Subcutaneous abdominal adipose tissue (tissue), 5 donors: ENCODE data around the gene ABTB2.

Source experiments
- H3K27ac ChIP-seq: one replicate; pipeline ENCODE4 v1.7.0; 2013; ENCODE audit warnings: low read depth, mild to moderate bottlenecking, inconsistent platforms, low read length, moderate library complexity
- H3K27me3 ChIP-seq, 5 donors: one replicate each; pipeline ENCODE4 v1.7.0; 2013; ENCODE audit warnings: low read length in 5 of 5, inconsistent platforms in 1 of 5; ENCODE audit not compliant: control insufficient read depth in 5 of 5, insufficient read depth in 4 of 5
- H3K36me3 ChIP-seq, 5 donors: one replicate each; pipeline ENCODE4 v1.7.0; 2013; ENCODE audit warnings: low read length in 5 of 5; ENCODE audit not compliant: control insufficient read depth in 5 of 5, insufficient read depth in 5 of 5
- H3K4me1 ChIP-seq, 5 donors: one replicate each; pipeline ENCODE4 v1.7.0; 2013; ENCODE audit warnings: low read length in 5 of 5, mild to moderate bottlenecking in 3 of 5, moderate library complexity in 1 of 5; ENCODE audit not compliant: control insufficient read depth in 5 of 5, insufficient read depth in 5 of 5
- H3K4me3 ChIP-seq, 5 donors: one replicate each; pipeline ENCODE4 v1.7.0; 2013; ENCODE audit warnings: low read length in 5 of 5, low read depth in 1 of 5
- H3K9ac ChIP-seq, 5 donors: one replicate each; pipeline ENCODE4 v1.7.0; 2013; ENCODE audit warnings: low read length in 5 of 5, mild to moderate bottlenecking in 4 of 5, moderate library complexity in 3 of 5
- H3K9me3 ChIP-seq, 5 donors: one replicate each; pipeline ENCODE4 v1.7.0; 2013; ENCODE audit warnings: low read length in 5 of 5; ENCODE audit not compliant: control insufficient read depth in 5 of 5
- donor health status: healthy.
- donor health status: healthy.
- donor health status: healthy.
- donor health status: healthy.
- donor health status: healthy.

Gene ABTB2

GRCh38 chr11:34300026-34300925, 57.5 kb downstream of the ABTB2 start:
- Histone ChIP-seq H3K9me3 (no peaks in the 10 kb centered on the region), H3K27ac (no peak overlapping the region), H3K9ac (no peak overlapping the region), H3K4me3 (no peak overlapping the region), H3K27me3 (no peaks in the 10 kb centered on the region), H3K4me1 (no peaks in the 10 kb centered on the region), H3K36me3 (no peaks in the 10 kb centered on the region)

DNA sequence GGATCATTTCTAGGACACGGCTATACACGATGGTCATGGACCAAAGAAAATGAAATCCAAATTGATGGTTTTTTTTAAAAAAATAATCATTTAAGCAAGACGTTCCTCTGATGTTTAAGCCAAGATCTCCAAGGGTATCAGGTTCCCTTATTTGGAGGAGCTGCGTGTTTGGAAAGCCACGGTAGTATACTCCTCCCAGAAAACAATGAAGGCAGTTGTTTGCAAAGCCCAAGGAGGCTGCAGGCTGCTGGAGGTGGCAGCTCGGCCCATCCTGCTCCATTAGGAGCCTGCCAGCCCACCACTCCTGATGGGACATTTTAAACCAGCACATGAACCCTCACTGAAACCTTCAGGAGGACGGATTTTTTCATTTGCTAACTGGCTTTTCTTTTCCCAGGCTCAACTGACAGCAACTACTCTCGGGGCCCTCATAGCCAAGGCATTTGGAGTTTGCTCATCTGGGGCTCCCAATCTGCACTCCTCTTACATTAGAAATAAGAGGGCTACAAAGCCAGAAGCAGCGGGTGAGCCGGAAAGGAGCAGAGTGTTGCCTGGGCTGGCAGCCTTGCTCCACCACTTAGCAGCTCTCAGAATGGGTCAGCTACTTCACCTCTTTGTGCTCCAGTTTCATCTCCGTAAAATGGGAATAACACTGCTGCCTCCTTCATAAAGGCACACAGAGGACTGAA, 58.4 kb downstream of the ABTB2 start:
- no peak overlapping the region for H3K9ac ChIP-seq

DNA sequence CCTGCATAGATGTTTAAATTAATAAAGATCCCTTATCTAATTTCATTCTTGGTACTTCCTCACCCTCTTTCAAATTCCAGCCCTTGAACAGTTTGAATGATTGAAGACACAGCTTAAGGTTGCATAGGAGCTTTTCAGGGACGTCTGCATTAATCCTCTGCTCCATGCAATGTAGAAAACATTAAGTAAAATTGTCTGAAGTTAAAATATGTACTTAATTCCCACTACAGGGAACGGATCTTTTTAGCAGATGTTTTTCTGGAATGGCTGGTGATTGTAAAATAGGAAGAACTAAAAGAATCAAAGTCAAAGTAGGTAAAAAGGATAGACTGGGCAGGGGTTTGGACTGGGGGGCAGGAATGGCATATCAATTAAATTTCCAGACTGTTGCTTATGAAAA, 58.9 kb downstream of the ABTB2 start:
- H3K27me3 ChIP-seq = no peaks in the 10 kb centered on the region
- no peaks in the 10 kb centered on the region for H3K4me1 ChIP-seq
- H3K4me3 ChIP-seq = no peak overlapping the region
- no peak overlapping the region for H3K27ac ChIP-seq
- H3K9me3 ChIP-seq = no peaks in the 10 kb centered on the region
- no peak overlapping the region for H3K9ac ChIP-seq
- no peaks in the 10 kb centered on the region for H3K36me3 ChIP-seq

More for the DNA sequence above, 58.4 kb downstream of the ABTB2 start:
- Histone ChIP-seq H3K27me3 (no peaks in the 10 kb centered on the region), H3K4me1 (no peaks in the 10 kb centered on the region), H3K36me3 (no peaks in the 10 kb centered on the region), H3K9me3 (no peaks in the 10 kb centered on the region), H3K4me3 (no peak overlapping the region), H3K27ac (no peak overlapping the region)

DNA sequence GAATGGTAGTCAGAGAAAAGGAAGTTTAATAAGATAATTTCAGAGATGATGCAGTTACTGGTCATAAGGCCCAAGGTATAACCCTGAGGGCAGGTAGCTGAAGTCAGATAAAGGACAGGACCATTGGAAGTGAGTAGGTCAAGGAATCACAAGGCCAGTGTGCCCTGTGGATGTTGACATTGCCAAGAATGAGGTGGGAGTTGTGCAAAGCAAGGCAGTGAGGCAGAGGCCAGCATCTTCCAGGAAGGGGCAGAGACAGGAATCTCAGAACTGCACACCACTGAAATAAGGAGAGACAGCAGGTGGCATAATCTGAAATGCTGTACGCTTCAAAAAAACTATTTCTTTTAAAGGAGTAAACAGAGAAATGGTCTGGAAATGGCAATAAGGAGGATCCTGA, 61.4 kb downstream of the ABTB2 start:
- Histone ChIP-seq H3K4me3 (no peak overlapping the region), H3K9ac (no peak overlapping the region), H3K36me3 (no peaks in the 10 kb centered on the region), H3K27me3 (no peaks in the 10 kb centered on the region), H3K27ac (no peak overlapping the region), H3K4me1 (no peaks in the 10 kb centered on the region), H3K9me3 (no peaks in the 10 kb centered on the region)

DNA sequence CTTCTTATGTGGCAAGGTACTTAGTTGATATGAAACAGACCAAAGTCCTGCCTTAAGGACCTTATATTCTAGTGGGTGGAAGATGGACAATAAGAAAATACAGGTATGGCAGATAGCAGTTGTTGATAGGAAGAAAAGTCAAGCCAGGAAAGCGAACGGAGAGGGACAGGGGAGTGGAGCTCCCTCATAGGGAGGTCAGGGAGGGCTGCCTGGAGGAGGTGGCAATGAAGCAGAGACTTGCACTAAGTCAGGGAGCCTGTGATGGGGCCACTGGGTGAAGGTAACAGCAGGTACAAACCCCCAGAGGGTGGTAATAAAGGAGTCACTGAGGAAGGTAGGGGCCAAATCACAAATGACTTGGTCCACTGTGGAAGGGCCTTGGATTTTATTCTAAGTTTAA, 65.3 kb downstream of the ABTB2 start:
- no peaks in the 10 kb centered on the region for H3K36me3 ChIP-seq
- H3K27me3 ChIP-seq = no peaks in the 10 kb centered on the region
- no peaks in the 10 kb centered on the region for H3K9me3 ChIP-seq
- no peaks in the 10 kb centered on the region for H3K4me1 ChIP-seq
- no peak overlapping the region for H3K4me3 ChIP-seq
- no peak overlapping the region for H3K27ac ChIP-seq
- no peak overlapping the region for H3K9ac ChIP-seq

DNA sequence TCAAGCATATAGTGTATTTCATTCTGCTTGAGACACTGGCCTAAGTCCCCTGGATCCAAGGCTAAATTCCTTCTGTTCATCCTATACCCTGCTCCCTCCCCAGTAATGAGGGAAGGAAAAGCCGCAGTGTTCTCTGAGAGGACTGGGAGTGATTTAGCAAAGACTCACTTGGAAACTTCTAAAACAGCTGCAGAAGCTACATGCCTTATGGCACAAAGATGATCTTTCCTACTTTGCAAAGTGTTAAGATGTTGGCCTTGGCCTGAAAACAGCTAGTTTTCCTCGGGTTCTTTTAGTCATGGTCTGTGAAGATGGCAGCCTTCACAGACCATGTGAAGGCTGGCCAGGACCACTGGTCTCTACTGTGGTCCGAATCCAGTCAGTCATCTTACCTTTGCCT, 65.7 kb downstream of the ABTB2 start:
- no peak overlapping the region for H3K4me3 ChIP-seq
- no peak overlapping the region for H3K27ac ChIP-seq
- no peaks in the 10 kb centered on the region for H3K4me1 ChIP-seq
- H3K27me3 ChIP-seq = no peaks in the 10 kb centered on the region
- H3K36me3 ChIP-seq = no peaks in the 10 kb centered on the region
- H3K9me3 ChIP-seq = no peaks in the 10 kb centered on the region
- H3K9ac ChIP-seq = no peak overlapping the region

GRCh38 chr11:34290926-34291325, 66.9 kb downstream of the ABTB2 start:
- no peaks in the 10 kb centered on the region for H3K4me1 ChIP-seq
- H3K4me3 ChIP-seq = no peak overlapping the region
- no peak overlapping the region for H3K27ac ChIP-seq
- no peaks in the 10 kb centered on the region for H3K9me3 ChIP-seq
- H3K36me3 ChIP-seq = no peaks in the 10 kb centered on the region
- no peaks in the 10 kb centered on the region for H3K27me3 ChIP-seq
- H3K9ac ChIP-seq = no peak overlapping the region

DNA sequence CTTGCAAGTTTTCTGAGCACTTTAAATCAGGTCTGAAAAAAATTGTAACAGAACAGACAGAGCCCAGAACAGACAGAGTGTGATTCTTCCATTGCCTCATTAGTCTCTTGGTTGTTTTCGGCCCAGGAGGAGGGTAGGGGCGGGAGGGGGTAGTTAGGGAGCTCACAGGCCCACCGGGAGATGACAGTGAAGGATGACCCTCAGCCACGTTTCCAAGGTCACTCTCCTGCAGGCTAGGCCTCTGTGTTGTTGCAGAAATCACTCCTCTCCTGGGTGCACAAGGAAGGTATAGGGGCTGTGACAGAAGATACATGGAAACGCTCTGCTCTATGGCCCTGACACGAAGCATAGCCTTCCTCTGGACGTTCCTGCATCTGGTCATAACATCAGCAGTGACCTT, 69.3 kb downstream of the ABTB2 start:
- H3K9me3 ChIP-seq = no peaks in the 10 kb centered on the region
- H3K27me3 ChIP-seq = no peaks in the 10 kb centered on the region
- H3K36me3 ChIP-seq = no peaks in the 10 kb centered on the region
- H3K4me3 ChIP-seq = no peak overlapping the region
- H3K27ac ChIP-seq = no peak overlapping the region
- peaks cover 0 to 5% (median 0%) of the 10 kb centered on the region in 5 donors for H3K4me1 ChIP-seq
- H3K9ac ChIP-seq = no peak overlapping the region

DNA sequence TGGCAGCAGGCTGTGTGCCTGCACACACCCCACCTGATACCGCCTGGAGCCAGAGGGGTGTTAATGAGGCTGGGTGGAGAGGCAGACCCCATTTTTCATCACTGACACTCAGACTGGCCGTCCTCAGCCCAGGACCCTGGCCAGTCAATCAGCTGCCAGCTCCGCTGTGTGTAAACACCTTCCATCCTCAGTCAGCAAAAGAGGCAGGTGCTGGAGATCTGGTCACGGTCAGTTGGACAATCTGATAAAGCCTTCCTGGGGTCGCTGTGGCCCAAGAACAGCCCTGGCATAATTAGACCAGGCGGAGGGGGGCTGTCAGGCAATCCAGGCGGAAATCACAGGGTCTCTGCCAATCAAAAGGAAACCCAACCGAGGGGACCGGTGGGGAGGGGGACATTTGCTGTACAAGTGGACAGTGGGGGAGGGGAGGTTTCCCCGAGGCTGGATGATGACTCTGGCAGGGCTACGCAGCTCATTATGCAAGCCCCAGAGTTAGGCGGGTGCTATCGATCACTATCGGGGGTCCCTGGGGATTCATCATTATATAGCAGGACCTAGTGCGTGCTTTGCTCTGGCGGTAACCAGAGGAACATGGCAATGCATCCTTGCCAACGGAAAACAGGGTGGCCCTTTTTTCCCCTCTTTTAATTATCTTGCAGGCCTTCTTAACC, 72.9 kb downstream of the ABTB2 start:
- Histone ChIP-seq H3K4me1 (peaks cover 0 to 16% (median 6%) of the 10 kb centered on the region in 5 donors), H3K9me3 (no peaks in the 10 kb centered on the region), H3K36me3 (no peaks in the 10 kb centered on the region), H3K27me3 (no peaks in the 10 kb centered on the region), H3K9ac (no peak overlapping the region), H3K4me3 (no peak overlapping the region), H3K27ac (no peak overlapping the region)

GRCh38 chr11:34284156-34284555, 73.7 kb downstream of the ABTB2 start:
- Histone ChIP-seq H3K9ac (no peak overlapping the region), H3K27me3 (no peaks in the 10 kb centered on the region), H3K4me3 (no peak overlapping the region), H3K36me3 (no peaks in the 10 kb centered on the region), H3K4me1 (peaks cover 0 to 16% (median 6%) of the 10 kb centered on the region in 5 donors), H3K27ac (no peak overlapping the region), H3K9me3 (no peaks in the 10 kb centered on the region)
